Peyer's patch (tissue), 4 donors: ENCODE data around the gene DENND4B. TPM values are rescaled to one million over a fixed set of nuclear protein-coding genes. Genes with fewer than 3 reads are reported as not detected.

Source experiments
- DNase-seq, 3 donors: peaks; one replicate each; pipeline ENCODE4 v3.0.0-alpha.2; 2017 to 2019
- H3K27ac ChIP-seq, 4 donors: fragments of 200-600 bp; sonication (generic); one replicate each; pipeline ENCODE4 v1.5.1; 2016 to 2019
- H3K27me3 ChIP-seq, 2 donors: fragments of 200-600 bp; sonication (generic); one replicate each; pipeline ENCODE4 v1.5.1; 2019
- H3K36me3 ChIP-seq, 3 donors: fragments of 200-600 bp; sonication (generic); one replicate each; pipeline ENCODE4 v1.5.1; 2016 to 2019
- H3K4me1 ChIP-seq, 4 donors: fragments of 200-600 bp; sonication (generic); one replicate each; pipeline ENCODE4 v1.5.1; 2016 to 2019
- H3K4me3 ChIP-seq, 4 donors: fragments of 200-600 bp; sonication (generic); 1 replicate in 3 of 4; 2 replicates in 1 of 4; pipeline ENCODE4 v1.5.1; 2016 to 2019; ENCODE audit warnings: mild to moderate bottlenecking in 1 of 4
- H3K9me3 ChIP-seq, 4 donors: fragments of 200-600 bp; sonication (generic); one replicate each; pipeline ENCODE4 v1.5.1; 2016 to 2019; ENCODE audit warnings: mild to moderate bottlenecking in 1 of 4
- POLR2A ChIP-seq, 2 donors: fragments of 450-650 bp; IDR thresholded peaks; one replicate each; pipeline ENCODE4 v1.5.1; 2017; ENCODE audit warnings: antibody characterized with exemption in 2 of 2, mild to moderate bottlenecking in 2 of 2, moderate library complexity in 2 of 2
- total RNA-seq, 4 donors: library from RNA; depleted of rRNA; stranded (reverse); fragments of >200 nt; gene quantifications; one replicate each; pipeline ENCODE4 v1.1.0, GENCODE V29; 2016
- TF ChIP-seq, protein P1 (sequence below), 6 experiments: fragments of 450-650 bp in 4 of 6; fragments of 200-600 bp in 2 of 6; sonication (generic) in 1 of 6; IDR thresholded peaks; one replicate each; pipeline ENCODE4 v1.5.1; 2017 to 2019; ENCODE audit warnings: antibody characterized with exemption in 6 of 6, mild to moderate bottlenecking in 3 of 6, moderate library complexity in 1 of 6

DENND4B gene
- total RNA-seq, 4 donors from 2014 or later = 48.2 to 130 (median 91.6) TPM

DNA sequence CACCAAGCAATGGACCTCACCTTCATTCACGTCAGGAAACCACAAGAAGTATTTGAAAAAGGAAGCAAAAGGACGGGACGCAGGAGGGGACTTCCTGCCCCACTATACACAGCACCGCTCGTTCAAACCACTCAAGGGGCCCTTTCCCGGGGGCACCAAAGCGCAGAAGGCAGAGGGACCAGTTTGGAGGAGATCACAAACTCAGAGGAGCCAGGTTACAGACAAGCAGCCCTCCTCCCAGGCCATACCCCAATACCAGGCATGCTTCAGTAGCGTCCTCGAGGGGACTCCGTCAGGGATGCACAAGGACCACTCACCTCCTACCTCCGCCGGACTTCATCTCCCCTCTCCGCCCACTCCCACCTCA is 11.2 kb upstream of the DENND4B start:
- Histone ChIP-seq H3K36me3 (peaks cover 0 to 37% (median 0%) of the 10 kb centered on the region in 3 donors), H3K4me1 (peaks cover 0 to 35% (median 17%) of the 10 kb centered on the region in 4 donors), H3K4me3 (peak overlapping the region; percentile 63 to 97 (median 86)), H3K9me3 (no peaks in the 10 kb centered on the region), H3K27me3 (no peaks in the 10 kb centered on the region), H3K27ac (peak overlapping the region; percentile 90 to 100 (median 92))
- peak in 2 of 3 donors; percentile 63 to 76 for DNase-seq
- no peak for TF ChIP-seq POLR2A (IDR thresholded peaks at IDR 0.05)
- TF ChIP-seq, protein P1, sequence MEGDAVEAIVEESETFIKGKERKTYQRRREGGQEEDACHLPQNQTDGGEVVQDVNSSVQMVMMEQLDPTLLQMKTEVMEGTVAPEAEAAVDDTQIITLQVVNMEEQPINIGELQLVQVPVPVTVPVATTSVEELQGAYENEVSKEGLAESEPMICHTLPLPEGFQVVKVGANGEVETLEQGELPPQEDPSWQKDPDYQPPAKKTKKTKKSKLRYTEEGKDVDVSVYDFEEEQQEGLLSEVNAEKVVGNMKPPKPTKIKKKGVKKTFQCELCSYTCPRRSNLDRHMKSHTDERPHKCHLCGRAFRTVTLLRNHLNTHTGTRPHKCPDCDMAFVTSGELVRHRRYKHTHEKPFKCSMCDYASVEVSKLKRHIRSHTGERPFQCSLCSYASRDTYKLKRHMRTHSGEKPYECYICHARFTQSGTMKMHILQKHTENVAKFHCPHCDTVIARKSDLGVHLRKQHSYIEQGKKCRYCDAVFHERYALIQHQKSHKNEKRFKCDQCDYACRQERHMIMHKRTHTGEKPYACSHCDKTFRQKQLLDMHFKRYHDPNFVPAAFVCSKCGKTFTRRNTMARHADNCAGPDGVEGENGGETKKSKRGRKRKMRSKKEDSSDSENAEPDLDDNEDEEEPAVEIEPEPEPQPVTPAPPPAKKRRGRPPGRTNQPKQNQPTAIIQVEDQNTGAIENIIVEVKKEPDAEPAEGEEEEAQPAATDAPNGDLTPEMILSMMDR (IDR thresholded peaks at IDR 0.05) = no peak

DNA sequence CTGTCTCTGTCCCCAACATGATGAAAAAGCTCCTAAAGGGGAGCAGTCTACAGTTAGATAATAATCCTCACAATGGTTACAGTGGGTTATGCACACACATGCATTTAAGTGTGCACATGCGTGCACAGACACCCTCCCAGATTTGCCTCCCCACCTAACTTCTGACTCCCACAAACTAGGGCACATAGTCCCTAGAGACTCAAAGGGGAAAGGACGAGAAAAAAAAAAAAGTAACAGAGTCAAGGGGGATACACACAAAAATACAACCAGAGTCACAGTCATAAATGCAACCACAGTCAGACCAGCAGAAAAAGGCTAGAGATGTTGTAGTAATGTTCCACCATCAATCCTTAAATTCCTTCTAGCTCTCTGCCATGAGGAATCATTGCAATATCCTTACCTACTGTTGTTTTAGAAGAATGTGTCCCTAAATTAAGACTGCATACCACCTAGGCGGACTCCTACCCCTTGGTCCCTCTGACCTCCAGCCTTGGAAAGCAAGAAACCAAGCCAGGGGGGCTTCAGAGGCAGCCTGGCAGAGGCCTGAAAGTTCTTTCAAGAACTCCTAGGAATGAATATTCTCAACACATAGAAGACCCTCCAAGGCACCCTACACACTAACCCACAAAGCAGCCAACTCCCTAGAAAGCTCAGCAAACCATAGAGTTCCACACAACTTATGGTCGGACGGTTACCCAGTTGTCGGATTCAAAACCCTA is 10.6 kb upstream of the DENND4B start:
- TF ChIP-seq, protein P1 (IDR thresholded peaks at IDR 0.05) = no peak
- TF ChIP-seq POLR2A (IDR thresholded peaks at IDR 0.05) = no peak
- Histone ChIP-seq H3K36me3 (peaks cover 0 to 43% (median 0%) of the 10 kb centered on the region in 3 donors), H3K4me3 (peak overlapping the region; percentile 63 to 97 (median 86)), H3K9me3 (no peaks in the 10 kb centered on the region), H3K4me1 (peaks cover 0 to 29% (median 13%) of the 10 kb centered on the region in 4 donors), H3K27me3 (no peaks in the 10 kb centered on the region), H3K27ac (peak overlapping the region; percentile 90 to 100 (median 92))
- no peak for DNase-seq

DNA sequence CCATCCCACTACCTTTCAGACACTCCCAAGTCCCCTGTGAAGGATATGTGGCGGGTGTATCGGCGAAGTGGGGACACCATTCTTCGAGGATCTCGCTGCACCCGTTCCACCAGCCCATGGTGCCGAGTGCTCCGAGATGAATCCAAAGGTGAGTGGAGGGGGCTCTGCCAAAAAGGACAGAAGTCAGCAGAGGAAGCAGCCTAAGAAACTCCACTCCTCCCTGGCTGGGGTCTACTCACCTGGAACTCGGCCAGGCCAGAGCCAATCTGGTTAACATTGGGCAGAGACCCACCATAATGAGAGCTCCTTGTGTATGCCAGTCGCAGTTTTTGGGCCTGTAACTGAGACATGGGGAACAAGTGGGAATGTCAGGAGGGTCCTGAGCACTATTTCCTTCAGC is 8.3 kb upstream of the DENND4B start:
- no peak overlapping the region for H3K27ac ChIP-seq
- H3K36me3 ChIP-seq = peaks cover 0 to 56% (median 0%) of the 10 kb centered on the region in 3 donors
- peaks cover 0 to 26% (median 12%) of the 10 kb centered on the region in 4 donors for H3K4me1 ChIP-seq

DNA sequence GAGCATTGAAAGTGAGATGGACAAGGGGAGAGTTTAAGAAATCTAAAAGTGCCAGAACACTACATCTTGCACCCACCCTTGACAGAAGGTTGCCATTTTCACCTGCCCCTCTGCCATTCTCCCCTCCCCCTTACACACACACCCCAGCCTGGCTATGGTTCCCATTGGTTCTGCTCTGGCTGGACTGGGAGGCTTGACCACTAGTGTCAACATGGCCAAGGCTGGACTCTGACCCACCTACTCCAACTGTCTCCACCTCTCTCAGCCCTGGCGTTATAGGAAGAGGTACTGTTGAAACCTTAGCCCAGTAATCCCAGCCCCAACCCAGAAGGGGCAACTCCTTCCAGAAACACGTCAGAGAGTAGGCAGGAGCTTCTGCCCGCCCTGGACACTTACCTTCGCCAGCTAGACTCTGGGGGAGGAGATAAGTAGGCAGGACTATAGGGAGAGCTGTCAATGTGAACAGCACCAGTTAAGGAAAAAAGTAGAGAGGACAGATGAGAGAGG is 7.4 kb upstream of the DENND4B start:
- TF ChIP-seq, protein P1 (IDR thresholded peaks at IDR 0.05) = no peak
- no peak for TF ChIP-seq POLR2A (IDR thresholded peaks at IDR 0.05)
- H3K9me3 ChIP-seq = no peaks in the 10 kb centered on the region
- H3K36me3 ChIP-seq = peaks cover 0 to 61% (median 0%) of the 10 kb centered on the region in 3 donors
- no peaks in the 10 kb centered on the region for H3K27me3 ChIP-seq
- peaks cover 0 to 21% (median 12%) of the 10 kb centered on the region in 4 donors for H3K4me1 ChIP-seq
- no peak for DNase-seq
- no peak overlapping the region for H3K4me3 ChIP-seq
- no peak overlapping the region for H3K27ac ChIP-seq

More for the DNA sequence above, 8.3 kb upstream of the DENND4B start:
- no peak overlapping the region for H3K4me3 ChIP-seq
- H3K9me3 ChIP-seq = no peaks in the 10 kb centered on the region
- TF ChIP-seq, protein P1 (IDR thresholded peaks at IDR 0.05) = no peak
- no peak for TF ChIP-seq POLR2A (IDR thresholded peaks at IDR 0.05)
- peak in 1 of 3 donors; percentile 30 for DNase-seq
- no peaks in the 10 kb centered on the region for H3K27me3 ChIP-seq

DNA sequence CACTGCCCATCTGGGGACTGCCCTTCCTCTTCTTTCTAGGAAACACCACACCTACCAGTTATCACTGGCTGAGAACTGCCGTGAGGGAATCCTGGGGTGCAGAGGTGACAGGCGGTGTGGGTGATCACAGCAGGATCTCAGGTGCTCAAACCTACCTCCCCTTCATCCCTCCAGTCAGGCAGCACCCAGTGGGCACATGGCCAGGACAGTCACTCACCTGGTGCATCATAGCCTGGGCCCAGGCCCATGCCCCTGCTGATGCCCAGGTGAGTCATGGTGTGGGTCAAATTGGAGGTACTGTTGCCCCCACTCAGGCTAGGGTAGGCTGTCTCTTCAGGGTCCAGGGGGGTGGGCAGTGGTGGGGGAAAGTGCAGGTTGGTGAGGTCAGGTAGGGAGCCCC is 5.3 kb upstream of the DENND4B start:
- H3K27me3 ChIP-seq = no peaks in the 10 kb centered on the region
- no peak overlapping the region for H3K27ac ChIP-seq
- no peak overlapping the region for H3K4me3 ChIP-seq
- no peaks in the 10 kb centered on the region for H3K9me3 ChIP-seq
- no peak for TF ChIP-seq POLR2A (IDR thresholded peaks at IDR 0.05)
- peaks cover 0 to 78% (median 0%) of the 10 kb centered on the region in 3 donors for H3K36me3 ChIP-seq
- H3K4me1 ChIP-seq = peaks cover 0 to 15% (median 10%) of the 10 kb centered on the region in 4 donors
- DNase-seq = no peak

DNA sequence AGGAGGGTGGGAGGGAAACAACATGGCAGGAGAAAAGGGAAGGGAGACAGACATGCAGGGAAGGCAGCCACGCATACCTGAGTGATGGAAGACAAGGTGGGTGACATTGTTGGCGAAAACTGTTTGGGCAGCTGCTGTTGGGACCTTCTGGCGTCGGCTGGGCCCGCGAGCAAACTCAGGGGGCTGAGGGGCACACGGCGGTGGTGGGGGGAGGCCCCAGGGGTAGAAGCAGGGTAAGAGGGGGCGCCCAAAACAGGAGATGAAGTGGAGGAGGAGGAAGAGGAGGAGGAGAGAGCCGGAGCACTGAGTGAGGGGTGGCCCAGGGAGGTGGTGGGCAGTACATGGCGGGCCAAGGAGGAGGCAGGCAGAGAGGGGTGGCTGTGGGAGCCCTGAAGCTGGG is 4.7 kb upstream of the DENND4B start:
- peaks cover 0 to 13% (median 6%) of the 10 kb centered on the region in 4 donors for H3K4me1 ChIP-seq
- H3K36me3 ChIP-seq = peaks cover 0 to 78% (median 0%) of the 10 kb centered on the region in 3 donors
- DNase-seq = no peak
- no peaks in the 10 kb centered on the region for H3K27me3 ChIP-seq
- TF ChIP-seq, protein P1 (IDR thresholded peaks at IDR 0.05) = no peak
- no peak for TF ChIP-seq POLR2A (IDR thresholded peaks at IDR 0.05)
- no peak overlapping the region for H3K4me3 ChIP-seq
- no peak overlapping the region for H3K27ac ChIP-seq
- H3K9me3 ChIP-seq = no peaks in the 10 kb centered on the region
